BJ (cell line): ENCODE results near the gene FBF1. TPM values are rescaled to one million over a fixed set of nuclear protein-coding genes. Genes with fewer than 3 reads are reported as not detected.

Experiments
- CTCF ChIA-PET: fragments of 350-600 bp; formaldehyde crosslinking; extraction: SDS; loops from one replicate; lab custom pipeline; 2021; ENCODE audit warnings: antibody characterized with exemption, inconsistent platforms; lab: Yijun Ruan, JAX
- POLR2A ChIA-PET: fragments of 300-600 bp; sonication (Branson Sonifier 250); formaldehyde crosslinking; extraction: SDS; loops from one replicate; lab custom pipeline; 2021; ENCODE audit warnings: antibody characterized with exemption; lab: Charles Lee
- DNase-seq: peaks from one replicate; pipeline ENCODE4 v3.0.0-alpha.2; 2011; ENCODE audit warnings: low read depth
- H3K27me3 ChIP-seq: 2 replicates; pipeline ENCODE4 v1.6.0; 2011; ENCODE audit warnings: low read length; ENCODE audit not compliant: control insufficient read depth, insufficient read depth
- H3K36me3 ChIP-seq: 2 replicates; pipeline ENCODE4 v1.5.1; 2011; ENCODE audit warnings: low read length; ENCODE audit not compliant: control insufficient read depth, insufficient read depth
- H3K4me3 ChIP-seq: 2 replicates; pipeline ENCODE4 v1.5.1; 2011; ENCODE audit warnings: low read depth, mild to moderate bottlenecking, control low read depth, low read length
- polyA plus RNA-seq: library from polyadenylated mRNA; depleted of rRNA; stranded (reverse); fragments of >200 nt; gene quantifications from 2 replicates; pipeline ENCODE4 v1.2.3, GENCODE V29; 2011
- TF ChIP-seq, protein P1 (sequence below): IDR thresholded peaks from 2 replicates; pipeline ENCODE4 v1.5.1; 2011; ENCODE audit warnings: low read depth, mild to moderate bottlenecking, control low read depth, inconsistent platforms, low read length, moderate library complexity; ENCODE audit not compliant: insufficient read depth

The FBF1 gene
- polyA plus RNA-seq, 1 experiment, result 4.8 TPM

- Histone ChIP-seq H3K36me3 (peaks cover 30% of the 10 kb centered on the region), H3K27me3 (no peaks in the 10 kb centered on the region), H3K4me3 (no peak overlapping the region)
- CTCF ChIA-PET, result interaction anchor here (0.6 to 12.0 kb wide), 3 partner anchors 12 to 103 kb away, joined by 3 to 264 read pairs (median 4); partner anchors contain the start of genes CDK3 and WBP2
- POLR2A ChIA-PET, result no interaction called here
- DNase-seq, result no peak
- TF ChIP-seq, protein P1, sequence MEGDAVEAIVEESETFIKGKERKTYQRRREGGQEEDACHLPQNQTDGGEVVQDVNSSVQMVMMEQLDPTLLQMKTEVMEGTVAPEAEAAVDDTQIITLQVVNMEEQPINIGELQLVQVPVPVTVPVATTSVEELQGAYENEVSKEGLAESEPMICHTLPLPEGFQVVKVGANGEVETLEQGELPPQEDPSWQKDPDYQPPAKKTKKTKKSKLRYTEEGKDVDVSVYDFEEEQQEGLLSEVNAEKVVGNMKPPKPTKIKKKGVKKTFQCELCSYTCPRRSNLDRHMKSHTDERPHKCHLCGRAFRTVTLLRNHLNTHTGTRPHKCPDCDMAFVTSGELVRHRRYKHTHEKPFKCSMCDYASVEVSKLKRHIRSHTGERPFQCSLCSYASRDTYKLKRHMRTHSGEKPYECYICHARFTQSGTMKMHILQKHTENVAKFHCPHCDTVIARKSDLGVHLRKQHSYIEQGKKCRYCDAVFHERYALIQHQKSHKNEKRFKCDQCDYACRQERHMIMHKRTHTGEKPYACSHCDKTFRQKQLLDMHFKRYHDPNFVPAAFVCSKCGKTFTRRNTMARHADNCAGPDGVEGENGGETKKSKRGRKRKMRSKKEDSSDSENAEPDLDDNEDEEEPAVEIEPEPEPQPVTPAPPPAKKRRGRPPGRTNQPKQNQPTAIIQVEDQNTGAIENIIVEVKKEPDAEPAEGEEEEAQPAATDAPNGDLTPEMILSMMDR, result no peak
These were observed 38.4 kb downstream of the FBF1 start for GRCh38 chr17:75902406-75902805.

DNA sequence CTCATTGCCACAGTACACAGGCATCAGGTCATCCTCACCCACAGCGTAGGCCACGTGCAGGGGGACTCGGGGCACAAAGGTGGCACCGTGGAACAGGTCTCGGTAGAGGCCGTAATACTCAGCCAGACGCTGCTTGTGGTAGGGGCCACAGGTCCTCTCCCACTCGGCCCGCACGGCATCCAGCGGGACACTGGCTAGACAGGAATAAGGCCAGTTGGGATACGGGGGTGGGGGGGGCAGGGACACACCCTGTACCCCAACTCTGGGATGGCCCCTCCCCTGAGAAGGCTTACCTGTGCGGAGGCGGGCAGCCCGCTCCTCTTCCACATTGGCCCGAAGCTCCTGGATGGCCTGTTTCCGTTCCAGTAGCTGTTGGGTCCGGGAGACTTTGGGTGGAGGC, 39.1 kb downstream of the FBF1 start:
- ChIA-PET CTCF (interaction anchor here (0.6 to 12.0 kb wide), 3 partner anchors 11 to 104 kb away, joined by 3 to 264 read pairs (median 4); partner anchors contain the start of genes CDK3 and WBP2), POLR2A (no interaction called here)
- TF ChIP-seq, protein P1, result no peak
- no peak overlapping the region for H3K4me3 ChIP-seq
- H3K36me3 ChIP-seq, result peaks cover 30% of the 10 kb centered on the region
- no peak for DNase-seq
- no peaks in the 10 kb centered on the region for H3K27me3 ChIP-seq

DNA sequence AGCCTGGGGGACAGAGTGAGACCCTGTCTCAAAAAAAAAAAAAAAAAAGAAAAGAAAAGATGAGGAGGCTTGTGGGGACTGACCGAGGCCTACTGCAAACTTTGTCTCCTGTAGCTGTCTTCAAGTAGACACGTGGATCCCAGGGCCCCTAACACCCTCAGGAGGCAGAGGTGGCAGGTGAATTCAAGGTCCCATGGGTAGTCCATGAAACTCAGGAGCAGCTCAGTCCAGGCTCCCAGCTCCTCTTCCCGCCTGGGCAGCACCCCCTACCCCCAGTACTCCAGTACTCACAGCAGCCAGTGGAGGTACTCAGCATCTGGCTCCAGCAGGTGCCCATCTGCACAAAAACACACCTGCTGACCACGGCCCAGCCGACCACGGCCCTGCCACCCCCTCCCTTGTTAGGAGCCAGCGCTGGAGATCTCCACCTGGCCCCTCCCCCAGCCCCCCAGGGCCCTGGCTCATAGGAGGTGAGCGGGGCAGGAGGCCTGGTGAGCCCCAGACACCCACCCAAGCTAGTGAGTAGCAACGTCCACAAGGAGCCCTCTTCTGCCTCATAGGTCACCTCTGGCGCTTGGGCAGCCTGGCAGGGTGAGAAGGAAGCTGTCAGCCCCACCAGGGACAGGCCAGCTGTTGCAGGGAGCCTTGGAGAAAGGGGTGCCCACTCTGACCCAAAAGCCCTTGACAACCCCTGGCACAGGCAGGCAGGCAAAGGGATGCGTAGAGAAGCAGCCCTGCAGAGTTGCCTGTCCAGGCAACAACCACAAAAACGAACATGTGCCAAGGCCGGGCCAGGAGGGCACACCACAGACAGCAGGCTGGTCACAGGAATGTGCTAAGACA, 39.9 kb downstream of the FBF1 start:
- Histone ChIP-seq H3K27me3 (no peaks in the 10 kb centered on the region), H3K36me3 (peaks cover 30% of the 10 kb centered on the region), H3K4me3 (no peak overlapping the region)
- ChIA-PET POLR2A (no interaction called here), CTCF (interaction anchor here (1.5 kb wide), 1 partner anchor 104 kb away, joined by 4 read pairs; no protein-coding TSS in a partner anchor)
- no peak for DNase-seq
- TF ChIP-seq, protein P1, result no peak

GRCh38 chr17:75899767-75900468, 40.9 kb downstream of the FBF1 start:
- DNase-seq, result no peak
- no peak overlapping the region for H3K4me3 ChIP-seq

More at GRCh38 chr17:75899767-75900468, 40.9 kb downstream of the FBF1 start:
- peaks cover 30% of the 10 kb centered on the region for H3K36me3 ChIP-seq
- CTCF ChIA-PET, result interaction anchor here (1.1 to 6.9 kb wide), 4 partner anchors 23 to 146 kb away, joined by 3 to 58 read pairs (median 9); partner anchors contain the start of genes GALK1 and TRIM47
- POLR2A ChIA-PET, result no interaction called here
- H3K27me3 ChIP-seq, result no peaks in the 10 kb centered on the region
- TF ChIP-seq, protein P1, result no peak
